Heart right ventricle (tissue), 16 donors: ENCODE measurements around the gene C1QTNF6. TPM values are rescaled to one million over a fixed set of nuclear protein-coding genes. Genes with fewer than 3 reads are reported as not detected.

Source experiments
- ATAC-seq, 8 donors: fragments of 200-7000 bp; cut with Tn5 transposase; one replicate each; pipeline ENCODE4 v1.9.1; 2020; ENCODE audit warnings: mild to moderate bottlenecking in 8 of 8, moderate library complexity in 8 of 8, moderate number of reproducible peaks in 1 of 8
- DNase-seq, 2 donors: peaks; one replicate each; pipeline ENCODE4 v3.0.0-alpha.2; 2020
- H3K27ac ChIP-seq, 10 donors: fragments of 200-600 bp; sonication (generic) in 2 of 10; one replicate each; pipeline versions ENCODE4 v1.5.0 to v1.8.0; 2020 to 2022; ENCODE audit warnings: mild to moderate bottlenecking in 3 of 10
- H3K27me3 ChIP-seq, 7 donors: fragments of 200-600 bp; one replicate each; pipeline ENCODE4 v1.8.0; 2021 to 2022; ENCODE audit warnings: mild to moderate bottlenecking in 2 of 7
- H3K36me3 ChIP-seq, 9 donors: fragments of 200-600 bp; sonication (generic) in 1 of 9; one replicate each; pipeline versions ENCODE4 v1.5.0 to v1.8.0; 2020 to 2022; ENCODE audit warnings: mild to moderate bottlenecking in 2 of 9
- H3K4me1 ChIP-seq, 9 donors: fragments of 200-600 bp; sonication (generic) in 1 of 9; one replicate each; pipeline versions ENCODE4 v1.5.0 to v1.8.0; 2020 to 2022; ENCODE audit warnings: mild to moderate bottlenecking in 4 of 9
- H3K4me3 ChIP-seq, 10 donors: fragments of 200-600 bp; sonication (generic) in 2 of 10; one replicate each; pipeline versions ENCODE4 v1.5.0 to v1.8.0; 2020 to 2022; ENCODE audit warnings: mild to moderate bottlenecking in 7 of 10, moderate library complexity in 2 of 10
- H3K9me3 ChIP-seq, 11 donors: fragments of 200-600 bp in 10 of 11; sonication (generic) in 2 of 11; one replicate each; pipeline versions ENCODE4 v1.5.0 to v1.8.0; 2013 to 2022; ENCODE audit warnings: mild to moderate bottlenecking in 2 of 11, control low read depth in 1 of 11, moderate library complexity in 1 of 11
- CTCF ChIP-seq, 9 donors: fragments of 200-600 bp; sonication (generic) in 2 of 9; IDR thresholded peaks; one replicate each; pipeline versions ENCODE4 v1.5.0 to v1.8.0; 2021 to 2022; ENCODE audit warnings: antibody characterized with exemption in 9 of 9, mild to moderate bottlenecking in 5 of 9, moderate library complexity in 1 of 9
- WGBS, 2 donors: extraction: QIAGEN DNeasy Blood & Tissue Kit; methylation state at CpG; one replicate each; pipeline ENCODE4 v1.1.7; 2013; ENCODE audit warnings: inconsistent platforms in 1 of 2; 5-methylcytosine and 5-hydroxymethylcytosine counted together
- intact Hi-C, 10 donors: fragments of 100-400 bp; cut with DNase I; formaldehyde crosslinking; loops; one replicate each; pipeline versions ENCODE4 v1.11.1 to v1.14.2; 2022
- polyA plus RNA-seq, 2 donors: library from polyadenylated mRNA; stranded (reverse); fragments of 200-250 nt; gene quantifications; one replicate each; pipeline ENCODE4 v1.2.3, GENCODE V29; 2013
- total RNA-seq, 10 donors: library from RNA; stranded (reverse); fragmentation: NEBNext Ultra II Directional in 3 of 10; extraction: Animal tissue kit (Norgen Biotek cat#: 25700) in 3 of 10; gene quantifications; one replicate each; pipeline versions ENCODE4 v1.2.1 to v1.2.4, GENCODE V29; 2021 to 2023
- donor health status: Arrhythmogenic right ventricular cardiomyopathy.
- donor health status: ischemic (EF 13 %, LVEDD 7.1; RV severe dilation, severe dysfunction).
- donor health status: healthy with polysubstance abuse.
- donor health status: DM: no; HTN: yes; CAD: no.
- donor health status: DM: no; HTN: no; CAD: no.
- donor health status: ischemic (EF 25% LVEDD 6.9; RV normal size, moderate dysfunction).
- donor health status: ischemic (EF 25% LVEDD 5.7; RV mildly dilated, moderate dysfunction).
- donor health status: healthy.
- donor health status: DM: yes; HTN: yes; CAD: no.
- donor health status: Ischemic cardiomyopathy.
- donor health status: ischemic (EF 35%, LVEDD 5.7; RV mildly dilated, moderate dysfunction).
- donor health status: nonischemic (EF 11% LVEDD 7.7; RV severe dilation, severe dysfunction).
- donor health status: DM: yes; HTN: yes; CAD: no.
- donor health status: PGD.
- donor health status: ischemic (EF 29% LVEDD 5.4; RV normal size, mild dysfunction).
- donor health status: nonischemic (EF 23%, LVEDD 6.1; RV moderate dilation, normal function).

The C1QTNF6 gene
- total and polyA plus RNA-seq, 12 donors = 0.51 to 6.4 (median 1.5) TPM

DNA sequence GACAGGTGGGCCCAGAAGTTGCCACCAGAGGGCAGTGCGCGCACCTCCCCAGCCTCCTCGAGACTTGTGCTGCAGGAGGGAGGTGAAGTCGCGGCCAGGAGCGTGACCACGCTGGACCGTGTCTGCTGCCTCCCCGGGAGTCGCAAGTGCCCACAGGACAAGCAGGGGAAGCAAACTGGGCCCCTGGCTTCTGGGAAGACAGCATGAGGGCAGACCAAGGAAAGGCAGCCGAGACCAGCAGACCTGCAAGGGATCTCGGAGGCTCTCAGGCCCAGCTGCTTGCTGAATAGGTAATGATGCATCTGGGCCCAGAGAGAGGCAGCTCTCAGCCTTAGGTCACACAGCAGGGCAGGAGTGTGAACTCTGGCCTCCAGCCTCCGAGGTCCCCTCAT is 21.4 kb downstream of the C1QTNF6 start:
- Histone ChIP-seq H3K9me3 (no peaks in the 10 kb centered on the region), H3K36me3 (no peaks in the 10 kb centered on the region), H3K4me1 (peaks cover 2 to 43% (median 20%) of the 10 kb centered on the region in 9 donors), H3K27ac (peak overlapping the region in 5 of 10 donors; percentile 43 to 72 (median 55)), H3K4me3 (peak overlapping the region in 5 of 10 donors; percentile 10 to 30 (median 25)), H3K27me3 (peaks cover 0 to 4% (median 0%) of the 10 kb centered on the region in 7 donors)
- 15 to 17% methylated on average over 13 of the region's 13 CpGs for WGBS, 2 donors
- intact Hi-C loops = loop anchor here (1.0 to 2.0 kb wide), 5 partner anchors 30 to 94 kb away; no protein-coding TSS in a partner anchor
- TF ChIP-seq CTCF (IDR thresholded peaks at IDR 0.05) = peak; percentile 89 to 96 (median 94)
- peak; percentile 85 to 90 for DNase-seq
- ATAC-seq = peak; percentile 86 to 98 (median 96)

- Histone ChIP-seq H3K9me3 (peaks cover 0 to 5% (median 0%) of the 10 kb centered on the region in 11 donors), H3K36me3 (no peaks in the 10 kb centered on the region), H3K27me3 (peaks cover 0 to 6% (median 0%) of the 10 kb centered on the region in 7 donors), H3K4me1 (peaks cover 2 to 43% (median 20%) of the 10 kb centered on the region in 9 donors), H3K4me3 (peak overlapping the region in 1 of 10 donors; percentile 12), H3K27ac (peak overlapping the region in 1 of 10 donors; percentile 72)
- intact Hi-C loops = loop anchor here (1.0 to 2.0 kb wide), 5 partner anchors 31 to 95 kb away; no protein-coding TSS in a partner anchor
- WGBS, 2 donors = 59 to 61% methylated on average over 25 of the region's 25 CpGs
- ATAC-seq (peak in 3 of 8 donors; percentile 3 to 5 (median 5)), DNase-seq (no peak)
- TF ChIP-seq CTCF (IDR thresholded peaks at IDR 0.05) = no peak
Measured at GRCh38 chr22:37165940-37166674, 21.9 kb downstream of the C1QTNF6 start.

DNA sequence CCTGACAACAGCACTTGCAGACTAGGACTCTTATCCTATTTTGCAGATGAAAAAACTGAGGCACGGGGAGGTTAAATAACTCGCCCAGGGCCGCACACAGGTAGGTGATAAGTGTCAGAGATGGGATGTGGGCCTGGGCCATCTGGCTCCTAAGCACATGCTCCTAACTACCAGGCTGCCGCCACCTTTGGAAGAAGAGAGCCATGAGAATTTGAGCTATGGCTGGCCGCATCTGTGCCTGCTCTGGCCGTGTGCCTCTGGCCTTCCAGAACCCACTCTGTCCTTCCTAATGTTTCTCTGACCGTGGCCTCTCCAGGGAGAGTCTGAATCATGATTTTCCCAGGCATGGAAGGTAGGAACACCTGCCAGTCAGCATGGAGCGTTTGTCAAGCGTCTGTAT is 23.0 kb downstream of the C1QTNF6 start:
- 86% methylated on average over 9 of the region's 9 CpGs for WGBS, 2 donors
- Histone ChIP-seq H3K36me3 (no peaks in the 10 kb centered on the region), H3K27me3 (peaks cover 0 to 8% (median 0%) of the 10 kb centered on the region in 7 donors), H3K27ac (no peak overlapping the region), H3K4me1 (peaks cover 2 to 43% (median 20%) of the 10 kb centered on the region in 9 donors), H3K4me3 (no peak overlapping the region), H3K9me3 (peaks cover 0 to 7% (median 0%) of the 10 kb centered on the region in 11 donors)
- no peak for ATAC-seq
- TF ChIP-seq CTCF (IDR thresholded peaks at IDR 0.05) = no peak
- no peak for DNase-seq
- intact Hi-C loops = no loop called here

GRCh38 chr22:37164505-37164887 is 23.6 kb downstream of the C1QTNF6 start:
- peak overlapping the region in 1 of 10 donors; percentile 82 for H3K27ac ChIP-seq
- 63 to 82% methylated on average over 4 to 5 of the region's 5 CpGs for WGBS, 2 donors
- no peak for TF ChIP-seq CTCF (IDR thresholded peaks at IDR 0.05)
- DNase-seq (no peak), ATAC-seq (no peak)
- H3K4me3 ChIP-seq = no peak overlapping the region
- H3K36me3 ChIP-seq = no peaks in the 10 kb centered on the region
- H3K4me1 ChIP-seq = peaks cover 2 to 43% (median 20%) of the 10 kb centered on the region in 9 donors
- peaks cover 0 to 7% (median 0%) of the 10 kb centered on the region in 11 donors for H3K9me3 ChIP-seq
- H3K27me3 ChIP-seq = peaks cover 0 to 13% (median 3%) of the 10 kb centered on the region in 7 donors
- intact Hi-C loops = loop anchor here in 1 of 10 donors (5.0 kb wide), 1 partner anchor 87 kb away; no protein-coding TSS in a partner anchor
